KOPT-K1 (cell line): ENCODE results near the gene RBM6.
"Not testable (repeated sequence)": the region's sequence is repeated elsewhere in the genome, so short reads cannot be mapped to it uniquely, and the experiment has no call there.

ENCODE experiments used
- H3K27ac ChIP-seq: fragments of 200-600 bp; sonication (generic); 2 replicates; pipeline ENCODE4 v1.5.1; 2016; ENCODE audit warnings: antibody characterized with exemption, mild to moderate bottlenecking, low read depth, low read length; ENCODE audit not compliant: poor library complexity, severe bottlenecking
- H3K36me3 ChIP-seq: fragments of 200-600 bp; sonication (generic); 2 replicates; pipeline ENCODE4 v1.5.1; 2017; ENCODE audit warnings: antibody characterized with exemption, mild to moderate bottlenecking, low read length, moderate library complexity; ENCODE audit not compliant: insufficient read depth
- H3K9me3 ChIP-seq: fragments of 200-600 bp; sonication (generic); 2 replicates; pipeline ENCODE4 v1.5.1; 2017; ENCODE audit warnings: antibody characterized with exemption, low read length, mild to moderate bottlenecking; ENCODE audit not compliant: insufficient read depth, poor library complexity, severe bottlenecking

Gene RBM6

DNA sequence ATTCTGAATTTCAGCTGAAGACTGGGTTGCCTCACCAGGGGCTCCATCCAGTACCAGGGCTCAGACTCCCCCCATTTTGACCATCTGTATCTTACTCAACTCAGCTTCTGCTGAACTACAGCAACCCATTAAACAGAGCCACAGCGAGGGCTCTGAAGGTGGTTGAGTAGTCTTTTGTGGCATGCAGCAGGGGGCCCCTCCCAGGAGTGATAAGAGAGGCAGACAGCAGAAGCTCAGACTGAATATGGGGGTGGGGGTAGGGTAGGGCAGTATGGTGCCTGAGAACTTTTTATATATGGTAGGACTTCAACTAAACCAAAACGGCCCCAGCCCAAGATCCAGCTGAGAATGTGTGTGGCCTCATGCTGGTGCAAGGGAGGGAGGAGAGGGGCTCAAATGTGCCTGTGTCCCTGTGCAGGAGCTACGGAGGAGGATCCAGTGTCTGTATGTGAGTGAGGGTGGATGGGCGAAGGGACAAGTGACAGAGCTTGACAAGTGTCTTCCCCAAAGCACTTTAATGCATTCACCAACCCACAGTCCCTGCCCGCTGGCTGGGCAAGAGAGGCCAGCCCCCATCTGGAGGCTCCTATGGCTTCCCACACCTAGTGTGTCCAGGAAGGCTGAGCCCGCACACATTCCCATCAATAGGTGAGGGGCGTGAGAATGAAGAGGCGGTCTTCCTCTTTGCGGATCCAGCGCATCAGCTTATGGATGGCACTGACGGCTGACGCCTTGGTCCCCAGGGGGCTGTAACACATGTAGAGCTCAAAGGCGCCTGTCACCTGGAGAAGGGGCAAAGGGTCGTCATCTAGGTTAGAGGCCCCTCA lies 31.4 kb upstream of the RBM6 start:
- peaks cover 40% of the 10 kb centered on the region; the same call in 1 of the 2 replicates for H3K36me3 ChIP-seq
- H3K27ac ChIP-seq: no peak overlapping the region
- H3K9me3 ChIP-seq: no peaks in the 10 kb centered on the region

GRCh38 chr3:49910409-49911123 lies 29.4 kb upstream of the RBM6 start:
- Histone ChIP-seq H3K36me3 (peaks cover 40% of the 10 kb centered on the region; the same call in 1 of the 2 replicates), H3K27ac (no peak overlapping the region), H3K9me3 (no peaks in the 10 kb centered on the region)

DNA sequence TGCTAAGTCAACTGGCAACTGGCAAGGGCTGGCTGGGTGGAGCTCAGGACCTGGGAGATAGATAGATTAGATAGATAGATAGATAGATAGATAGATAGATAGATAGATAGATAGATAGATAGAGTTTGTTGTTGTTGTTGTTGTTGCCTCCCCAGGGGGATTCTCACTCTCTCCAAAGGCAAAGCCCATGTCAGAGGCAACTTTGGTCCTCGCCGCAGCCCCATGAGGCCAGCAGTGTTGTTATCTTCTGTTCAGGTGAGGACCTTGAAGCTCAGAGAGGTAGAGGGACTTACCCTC lies 28.9 kb upstream of the RBM6 start:
- no peak overlapping the region for H3K27ac ChIP-seq
- H3K36me3 ChIP-seq: peaks cover 40% of the 10 kb centered on the region; the same call in 1 of the 2 replicates

GRCh38 chr3:49911611-49912010 lies 28.3 kb upstream of the RBM6 start:
- H3K9me3 ChIP-seq: no peaks in the 10 kb centered on the region
- no peak overlapping the region for H3K27ac ChIP-seq
- peaks cover 40% of the 10 kb centered on the region; the same call in 1 of the 2 replicates for H3K36me3 ChIP-seq

More for the DNA sequence above, 28.9 kb upstream of the RBM6 start:
- H3K9me3 ChIP-seq: no peaks in the 10 kb centered on the region

- Histone ChIP-seq H3K9me3 (no peaks in the 10 kb centered on the region), H3K27ac (no peak overlapping the region), H3K36me3 (peaks cover 40% of the 10 kb centered on the region; the same call in 1 of the 2 replicates)
Observed at GRCh38 chr3:49912881-49913281, 27.1 kb upstream of the RBM6 start.

GRCh38 chr3:49914906-49915305 lies 25.0 kb upstream of the RBM6 start:
- H3K9me3 ChIP-seq: no peaks in the 10 kb centered on the region
- no peak overlapping the region for H3K27ac ChIP-seq
- peaks cover 27% of the 10 kb centered on the region; the same call in 1 of the 2 replicates for H3K36me3 ChIP-seq

GRCh38 chr3:49916686-49917085 lies 23.3 kb upstream of the RBM6 start:
- Histone ChIP-seq H3K36me3 (peaks cover 10% of the 10 kb centered on the region; the same call in 1 of the 2 replicates), H3K9me3 (no peaks in the 10 kb centered on the region), H3K27ac (no peak overlapping the region)

DNA sequence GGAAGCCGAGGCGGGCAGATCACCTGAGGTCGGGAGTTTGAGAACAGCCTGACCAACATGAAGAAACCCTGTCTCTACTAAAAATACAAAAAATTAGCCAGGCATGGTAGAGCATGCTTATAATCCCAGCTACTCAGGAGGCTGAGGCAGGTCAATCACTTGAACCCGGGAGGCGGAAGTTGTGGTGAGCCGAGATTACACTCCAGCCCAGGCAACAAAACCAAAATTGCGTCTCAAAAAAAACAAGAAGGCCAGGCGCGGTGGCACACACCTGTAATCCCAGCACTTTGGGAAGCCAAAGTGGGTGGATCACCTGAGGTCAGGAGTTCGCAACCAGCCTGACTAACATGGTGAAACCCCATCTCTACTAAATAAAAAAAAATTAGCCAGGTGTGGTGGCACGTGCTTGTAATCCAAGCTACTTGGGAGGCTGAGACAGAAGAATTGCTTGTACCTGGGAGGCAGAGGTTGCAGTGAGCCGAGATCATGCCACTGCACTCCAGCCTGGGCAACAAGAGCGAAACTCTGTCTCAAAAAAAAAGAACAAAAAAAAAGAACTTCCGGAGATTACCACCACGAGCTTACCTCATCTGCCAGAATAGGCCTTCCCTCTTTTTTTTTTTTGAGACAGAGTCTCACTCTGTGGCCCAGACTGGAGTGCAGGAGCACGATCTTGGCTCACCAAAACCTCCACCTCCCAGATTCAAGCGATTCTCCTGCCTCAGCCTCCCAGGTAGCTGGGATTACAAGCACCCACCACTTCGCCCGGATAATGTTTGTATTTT lies 22.0 kb upstream of the RBM6 start:
- not testable (repeated sequence) for H3K27ac ChIP-seq, H3K36me3 ChIP-seq, H3K9me3 ChIP-seq

GRCh38 chr3:49924683-49925082 lies 15.3 kb upstream of the RBM6 start:
- H3K9me3 ChIP-seq: no peaks in the 10 kb centered on the region
- H3K27ac ChIP-seq: no peak overlapping the region
- H3K36me3 ChIP-seq: no peaks in the 10 kb centered on the region; the same call in 1 of the 2 replicates

DNA sequence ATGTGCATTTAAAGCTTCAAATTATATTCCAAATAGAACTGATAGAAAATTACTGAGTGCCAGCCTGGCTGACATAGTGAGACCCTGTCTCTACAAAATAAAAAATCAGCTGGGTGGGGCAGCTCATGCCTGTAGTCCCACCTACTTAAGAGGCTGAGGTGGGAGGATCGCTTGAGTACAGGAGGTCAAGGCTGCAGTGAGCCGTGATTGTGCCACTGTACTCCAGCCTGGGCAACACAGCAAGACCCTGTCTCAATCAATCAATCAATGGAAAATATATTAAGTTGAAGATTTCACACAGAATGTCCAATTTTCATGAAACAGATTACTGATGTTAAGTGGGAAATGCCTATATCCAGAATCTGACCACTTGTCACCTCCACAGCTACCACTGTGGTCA lies 14.5 kb upstream of the RBM6 start:
- H3K9me3 ChIP-seq: no peaks in the 10 kb centered on the region
- H3K27ac ChIP-seq: no peak overlapping the region

GRCh38 chr3:49926117-49926728 lies 13.7 kb upstream of the RBM6 start:
- Histone ChIP-seq H3K9me3 (no peaks in the 10 kb centered on the region), H3K27ac (no peak overlapping the region), H3K36me3 (no peaks in the 10 kb centered on the region; the same call in 1 of the 2 replicates)

More for the DNA sequence above, 14.5 kb upstream of the RBM6 start:
- H3K36me3 ChIP-seq: no peaks in the 10 kb centered on the region; the same call in 1 of the 2 replicates

DNA sequence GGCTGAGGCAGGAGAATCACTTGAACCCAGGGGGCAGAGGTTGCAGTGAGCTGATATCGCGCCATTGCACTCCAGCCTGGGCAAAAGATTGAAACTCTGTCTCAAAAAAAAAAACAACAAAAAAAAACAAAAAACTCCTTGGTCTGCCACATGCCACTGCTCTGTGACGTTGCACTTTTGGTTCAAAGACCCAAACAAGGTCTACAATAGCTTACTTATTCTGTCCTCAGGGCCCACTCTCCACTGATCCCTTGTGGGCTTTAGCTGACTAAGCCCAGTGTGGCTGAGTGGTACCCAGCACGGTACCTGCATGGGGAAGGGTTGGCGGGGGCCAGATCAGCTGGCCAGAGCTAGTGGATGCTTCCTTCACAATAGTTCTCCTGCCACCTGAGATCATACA lies 12.2 kb upstream of the RBM6 start:
- no peaks in the 10 kb centered on the region; the same call in 1 of the 2 replicates for H3K36me3 ChIP-seq
- no peaks in the 10 kb centered on the region for H3K9me3 ChIP-seq
- no peak overlapping the region for H3K27ac ChIP-seq

DNA sequence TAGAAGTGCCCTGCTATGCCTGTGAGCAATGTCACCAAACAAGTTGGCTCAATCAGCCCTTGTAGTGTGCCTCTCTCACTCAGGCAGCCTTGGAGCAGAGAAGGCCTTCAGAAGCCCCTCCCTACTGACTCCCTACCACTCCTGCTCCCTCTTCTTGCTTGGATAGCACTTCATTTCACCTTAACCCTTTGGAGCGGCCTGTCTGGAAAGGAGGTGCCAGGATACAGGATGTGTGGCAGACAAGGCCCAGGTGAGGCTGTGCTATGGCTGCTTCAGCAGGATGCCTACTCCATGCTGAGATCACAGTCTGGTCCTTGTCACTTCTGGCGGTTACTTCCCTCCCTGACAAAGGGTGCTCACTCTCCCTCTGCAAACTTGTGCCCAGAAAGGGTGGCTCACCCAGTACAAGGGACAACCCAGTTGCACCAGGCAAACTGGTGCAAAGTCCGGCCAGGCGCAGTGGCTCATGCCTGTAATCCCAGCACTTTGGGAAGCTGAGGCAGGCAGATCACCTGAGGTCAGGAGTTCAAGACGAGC lies 11.4 kb upstream of the RBM6 start:
- H3K27ac ChIP-seq: no peak overlapping the region
- no peaks in the 10 kb centered on the region; the same call in 1 of the 2 replicates for H3K36me3 ChIP-seq
- H3K9me3 ChIP-seq: no peaks in the 10 kb centered on the region

- Histone ChIP-seq H3K9me3 (no peaks in the 10 kb centered on the region), H3K27ac (peak within 1 kb of the TSS; percentile 73), H3K36me3 (no peaks in the 10 kb centered on the region)
Observed at GRCh38 chr3:49929291-49930167, 10.4 kb upstream of the RBM6 start, which contains the start of gene MON1A. Gene MON1A, minus strand, starts transcription at chr3:49929811. Its CDS starts 16,465 bp downstream, at chr3:49913346.
